ENCODE results near the gene PML. TPM values are rescaled to one million over a fixed set of nuclear protein-coding genes. Genes with fewer than 3 reads are reported as not detected.
A peak's percentile ranks its signal among the peaks of the same experiment; 100 is the strongest.

Gene PML
- total RNA-seq, 2 donors from 2014 or later: 26.5 to 28.9 TPM

- 85 to 88% methylated on average over 17 to 21 of the region's 21 CpGs for WGBS, 2 experiments (ENCODE audit: insufficient coverage in 1 of 2, insufficient read length in 1 of 2)
- no peaks in the 10 kb centered on the region for H3K27me3 Mint-ChIP-seq (ENCODE audit: insufficient read depth)
- no peaks in the 10 kb centered on the region for H3K27me3 ChIP-seq (ENCODE audit: control insufficient read depth, insufficient read depth, low read length, poor library complexity, severe bottlenecking)
- peak overlapping the region; percentile 27 for H3K27ac Mint-ChIP-seq
- no peak overlapping the region for H3K4me3 ChIP-seq (ENCODE audit: low read length)
- peaks cover 6% of the 10 kb centered on the region for H3K4me1 Mint-ChIP-seq
- DNase-seq: peak; percentile 44
- H3K27ac ChIP-seq (ENCODE audit: low read depth, low read length): no peak overlapping the region
- H3K9me3 Mint-ChIP-seq: no peaks in the 10 kb centered on the region
- no peaks in the 10 kb centered on the region for H3K4me1 ChIP-seq (ENCODE audit: control insufficient read depth, insufficient read depth, low read length)
- H3K36me3 ChIP-seq (ENCODE audit: control insufficient read depth, insufficient read depth, low read length): peaks cover 7% of the 10 kb centered on the region
- TF ChIP-seq CTCF (conservative IDR thresholded peaks at IDR 0.05): no peak
- peaks cover 10% of the 10 kb centered on the region for H3K36me3 Mint-ChIP-seq (ENCODE audit: low read depth)
- no peak overlapping the region for H3K4me3 Mint-ChIP-seq
- no peak overlapping the region for H3K9ac ChIP-seq (ENCODE audit: extremely low read depth, low read length, poor library complexity, severe bottlenecking)
- H3K9me3 ChIP-seq (ENCODE audit: control insufficient read depth, low read length): no peaks in the 10 kb centered on the region
Measured at GRCh38 chr15:74037171-74038117, 42.9 kb downstream of the PML start.

GRCh38 chr15:74038707-74039655 lies 44.5 kb downstream of the PML start:
- Mint-ChIP-seq H3K4me3 (no peak overlapping the region), H3K36me3 (ENCODE audit: low read depth) (peaks cover 10% of the 10 kb centered on the region), H3K9me3 (no peaks in the 10 kb centered on the region), H3K27me3 (ENCODE audit: insufficient read depth) (peaks cover 3% of the 10 kb centered on the region), H3K4me1 (peaks cover 6% of the 10 kb centered on the region), H3K27ac (peak overlapping the region; percentile 13)
- Histone ChIP-seq H3K4me1 (ENCODE audit: control insufficient read depth, insufficient read depth, low read length) (no peaks in the 10 kb centered on the region), H3K36me3 (ENCODE audit: control insufficient read depth, insufficient read depth, low read length) (peaks cover 2% of the 10 kb centered on the region), H3K9ac (ENCODE audit: extremely low read depth, low read length, poor library complexity, severe bottlenecking) (no peak overlapping the region), H3K27ac (ENCODE audit: low read depth, low read length) (no peak overlapping the region), H3K9me3 (ENCODE audit: control insufficient read depth, low read length) (no peaks in the 10 kb centered on the region), H3K27me3 (ENCODE audit: control insufficient read depth, insufficient read depth, low read length, poor library complexity, severe bottlenecking) (no peaks in the 10 kb centered on the region), H3K4me3 (ENCODE audit: low read length) (no peak overlapping the region)
- 88 to 92% methylated on average over 8 to 9 of the region's 9 CpGs for WGBS, 2 experiments (ENCODE audit: insufficient coverage in 1 of 2, insufficient read length in 1 of 2)
- no peak for TF ChIP-seq CTCF (conservative IDR thresholded peaks at IDR 0.05)
- DNase-seq: peak; percentile 31

- H3K27ac Mint-ChIP-seq: no peak overlapping the region
- Histone ChIP-seq H3K4me1 (ENCODE audit: control insufficient read depth, insufficient read depth, low read length) (no peaks in the 10 kb centered on the region), H3K36me3 (ENCODE audit: control insufficient read depth, insufficient read depth, low read length) (no peaks in the 10 kb centered on the region), H3K9ac (ENCODE audit: extremely low read depth, low read length, poor library complexity, severe bottlenecking) (no peak overlapping the region), H3K27me3 (ENCODE audit: control insufficient read depth, insufficient read depth, low read length, poor library complexity, severe bottlenecking) (no peaks in the 10 kb centered on the region), H3K27ac (ENCODE audit: low read depth, low read length) (no peak overlapping the region), H3K4me3 (ENCODE audit: low read length) (no peak overlapping the region), H3K9me3 (ENCODE audit: control insufficient read depth, low read length) (no peaks in the 10 kb centered on the region)
- no peaks in the 10 kb centered on the region for H3K9me3 Mint-ChIP-seq
- 90 to 96% methylated on average over 4 to 5 of the region's 5 CpGs for WGBS, 2 experiments (ENCODE audit: insufficient coverage in 1 of 2, insufficient read length in 1 of 2)
- H3K4me1 Mint-ChIP-seq: peaks cover 6% of the 10 kb centered on the region
- DNase-seq: peak; percentile 27
- peaks cover 3% of the 10 kb centered on the region for H3K27me3 Mint-ChIP-seq (ENCODE audit: insufficient read depth)
- no peak overlapping the region for H3K4me3 Mint-ChIP-seq
- no peak for TF ChIP-seq CTCF (conservative IDR thresholded peaks at IDR 0.05)
- H3K36me3 Mint-ChIP-seq (ENCODE audit: low read depth): peaks cover 6% of the 10 kb centered on the region
Measured at GRCh38 chr15:74039656-74040010, 45.1 kb downstream of the PML start.
